ENCODE measurements around the gene PTPRD. TPM values are rescaled to one million over a fixed set of nuclear protein-coding genes. Genes with fewer than 3 reads are reported as not detected.

The PTPRD gene
- total and polyA plus RNA-seq, 9 of the 15 experiments (the other 6 are each of a cell fraction or from before 2014, with no cell fraction given) = 0.11 TPM; not detected in 8

GRCh38 chr9:8868632-8869031 lies 1744.2 kb downstream of the PTPRD start (continued):
- no peak for TF ChIP-seq ZNF639 (CRISPR knock-in tag; conservative IDR thresholded peaks at IDR 0.05 in 1 of 2, IDR thresholded peaks at IDR 0.05 in 1 of 2)
- TF ChIP-seq DDX20 (tag; IDR thresholded peaks at IDR 0.05; ENCODE audit: low read depth) = no peak
- no peak for TF ChIP-seq SLC30A9 (CRISPR knock-in tag; IDR thresholded peaks at IDR 0.05)
- no peak for TF ChIP-seq CBFB (CRISPR knock-in tag; IDR thresholded peaks at IDR 0.05)

- H3K36me3 ChIP-seq (ENCODE audit: control insufficient read depth, insufficient read depth, low read length) = no peaks in the 10 kb centered on the region
- H3K27ac ChIP-seq (ENCODE audit: extremely low read depth, low read depth, low read length) = no peak overlapping the region
- ATAC-seq = no peak
- no TSS peak for BruUV-seq (replicated peaks)
- H3K4me3 ChIP-seq = no peak overlapping the region
- H3K9ac ChIP-seq (ENCODE audit: insufficient read depth in 1 of 2, low read depth in 2 of 2, low read length in 2 of 2) = no peak overlapping the region
- intact Hi-C loops (cut with micrococcal nuclease) = no loop called here
- WGBS (ENCODE audit: insufficient coverage, low coverage, missing lambda C conversion rate) = 0% methylated on average over 1 of the region's 1 CpG
- no peak for FAIRE-seq
- no peaks in the 10 kb centered on the region for H4K20me1 ChIP-seq (replicated peaks; ENCODE audit: control insufficient read depth, insufficient read depth, low read length)
- TF ChIP-seq BRCA1 (IDR thresholded peaks at IDR 0.05) (no peak), BRCA1 (CRISPR knock-in tag; IDR thresholded peaks at IDR 0.05) (no peak), ZBTB17 (CRISPR knock-in tag; IDR thresholded peaks at IDR 0.05) (no peak)
- ChIA-PET CTCF (ENCODE audit: low intra/inter-chr PET ratio) (no interaction called here), POLR2A (no interaction called here)
- H3K27me3 ChIP-seq (ENCODE audit: control insufficient read depth in 2 of 2, insufficient read depth in 2 of 2, low read length in 2 of 2) = no peaks in the 10 kb centered on the region
- H2AFZ ChIP-seq (ENCODE audit: low read depth, low read length) = no peak overlapping the region
- H3K9me3 ChIP-seq (replicated peaks; ENCODE audit: control insufficient read depth, insufficient read depth, low read depth, low read length) = no peaks in the 10 kb centered on the region
- no peak for DNase-seq (ENCODE audit: extremely low read depth in 1 of 4, low spot score in 3 of 4)
- H3K9me1 ChIP-seq (ENCODE audit: control insufficient read depth, insufficient read depth, low read length) = no peaks in the 10 kb centered on the region
- H3K4me1 ChIP-seq (replicated peaks in 1 of 2; ENCODE audit: control insufficient read depth in 2 of 2, insufficient read depth in 2 of 2, low read length in 2 of 2) = no peaks in the 10 kb centered on the region
- no peak overlapping the region for H3K4me2 ChIP-seq (ENCODE audit: insufficient read depth, low read length)
- H3K79me2 ChIP-seq (ENCODE audit: control insufficient read depth, insufficient read depth, low read length) = no peaks in the 10 kb centered on the region
- in situ Hi-C loops (cut with MboI) = no loop called here
Measured at GRCh38 chr9:8867148-8867547, 1745.7 kb downstream of the PTPRD start.
